ENCODE data around the gene APOL1.

Gene APOL1

GRCh38 chr22:36295247-36295646, 42.3 kb downstream of the APOL1 start:
- in situ Hi-C loops (cut with HindIII; ENCODE audit: low pct_ligation_motif_present, low sequenced_read_pairs), result no loop called here

GRCh38 chr22:36296690-36297089, 43.8 kb downstream of the APOL1 start:
- no peak overlapping the region for H3K4me3 ChIP-seq (ENCODE audit: low read depth, low read length)
- H3K27ac ChIP-seq, result no peak overlapping the region
- no peak for DNase-seq
- in situ Hi-C loops (cut with HindIII; ENCODE audit: low pct_ligation_motif_present, low sequenced_read_pairs), result no loop called here
- no peaks in the 10 kb centered on the region for H3K27me3 ChIP-seq (replicated peaks)
- TF ChIP-seq CTCF (IDR thresholded peaks at IDR 0.05; ENCODE audit: low read depth, low read length, missing control alignments), result no peak
- peaks cover 100% of the 10 kb centered on the region for H3K36me3 ChIP-seq (replicated peaks)

More at GRCh38 chr22:36295247-36295646, 42.3 kb downstream of the APOL1 start:
- H3K36me3 ChIP-seq (replicated peaks), result peaks cover 90% of the 10 kb centered on the region
- no peaks in the 10 kb centered on the region for H3K27me3 ChIP-seq (replicated peaks)
- no peak for TF ChIP-seq CTCF (IDR thresholded peaks at IDR 0.05; ENCODE audit: low read depth, low read length, missing control alignments)
- no peak for DNase-seq
- H3K4me3 ChIP-seq (ENCODE audit: low read depth, low read length), result no peak overlapping the region
- H3K27ac ChIP-seq, result no peak overlapping the region

- no peak overlapping the region for H3K27ac ChIP-seq
- in situ Hi-C loops (cut with HindIII; ENCODE audit: low pct_ligation_motif_present, low sequenced_read_pairs), result no loop called here
- DNase-seq, result no peak
- H3K4me3 ChIP-seq (ENCODE audit: low read depth, low read length), result no peak overlapping the region
- H3K27me3 ChIP-seq (replicated peaks), result no peaks in the 10 kb centered on the region
- H3K36me3 ChIP-seq (replicated peaks), result peaks cover 99% of the 10 kb centered on the region
- TF ChIP-seq CTCF (IDR thresholded peaks at IDR 0.05; ENCODE audit: low read depth, low read length, missing control alignments), result no peak
Measured at GRCh38 chr22:36297568-36297967, 44.6 kb downstream of the APOL1 start.

- in situ Hi-C loops (cut with HindIII; ENCODE audit: low pct_ligation_motif_present, low sequenced_read_pairs), result no loop called here
Measured at GRCh38 chr22:36298118-36298517, 45.2 kb downstream of the APOL1 start.

GRCh38 chr22:36298601-36299000, 45.7 kb downstream of the APOL1 start:
- Histone ChIP-seq H3K27me3 (replicated peaks) (no peaks in the 10 kb centered on the region), H3K27ac (no peak overlapping the region), H3K4me3 (ENCODE audit: low read depth, low read length) (no peak overlapping the region), H3K36me3 (replicated peaks) (peaks cover 99% of the 10 kb centered on the region)
- in situ Hi-C loops (cut with HindIII; ENCODE audit: low pct_ligation_motif_present, low sequenced_read_pairs), result no loop called here
- DNase-seq, result no peak
- no peak for TF ChIP-seq CTCF (IDR thresholded peaks at IDR 0.05; ENCODE audit: low read depth, low read length, missing control alignments)

More at GRCh38 chr22:36298118-36298517, 45.2 kb downstream of the APOL1 start:
- Histone ChIP-seq H3K27ac (no peak overlapping the region), H3K36me3 (replicated peaks) (peaks cover 99% of the 10 kb centered on the region), H3K4me3 (ENCODE audit: low read depth, low read length) (no peak overlapping the region), H3K27me3 (replicated peaks) (no peaks in the 10 kb centered on the region)
- TF ChIP-seq CTCF (IDR thresholded peaks at IDR 0.05; ENCODE audit: low read depth, low read length, missing control alignments), result no peak
- DNase-seq, result no peak

- DNase-seq, result no peak
- H3K36me3 ChIP-seq (replicated peaks), result peaks cover 99% of the 10 kb centered on the region
- H3K27ac ChIP-seq, result no peak overlapping the region
- no peak for TF ChIP-seq CTCF (IDR thresholded peaks at IDR 0.05; ENCODE audit: low read depth, low read length, missing control alignments)
- no peaks in the 10 kb centered on the region for H3K27me3 ChIP-seq (replicated peaks)
- in situ Hi-C loops (cut with HindIII; ENCODE audit: low pct_ligation_motif_present, low sequenced_read_pairs), result no loop called here
- H3K4me3 ChIP-seq (ENCODE audit: low read depth, low read length), result no peak overlapping the region
Measured at GRCh38 chr22:36299295-36299694, 46.4 kb downstream of the APOL1 start.

All from brain microvascular endothelial cell (primary cell).